NCI-H2196 (cell line): ENCODE measurements around the gene GSTM3.
"Not testable (repeated sequence)": the region's sequence is repeated elsewhere in the genome, so short reads cannot be mapped to it uniquely, and the experiment has no call there.

ENCODE experiments used
- DNase-seq: peaks from one replicate; lab custom pipeline; 2025; ENCODE audit not compliant: unreplicated experiment; lab: John Stamatoyannopoulos, UW

GSTM3 gene

DNA sequence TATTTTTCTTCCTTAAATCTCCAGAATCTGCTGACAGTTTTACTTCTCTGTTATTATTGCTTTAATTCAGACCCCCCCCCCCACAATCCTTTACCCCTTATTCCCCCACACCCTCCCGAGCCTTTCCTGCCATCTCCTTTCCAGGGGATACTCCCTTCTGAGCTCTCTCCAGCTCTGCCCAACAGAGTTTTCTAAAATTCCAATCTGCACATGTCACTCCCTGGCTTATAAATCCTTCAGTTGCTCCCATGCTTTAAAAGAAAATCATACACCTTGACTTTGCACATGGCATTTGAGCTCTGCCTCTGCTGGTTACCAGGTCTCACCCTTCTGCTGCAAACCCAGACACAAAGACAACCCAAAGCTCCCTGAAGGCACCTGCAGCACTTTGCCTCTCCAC is 34.6 kb upstream of the GSTM3 start:
- no peak for DNase-seq

DNA sequence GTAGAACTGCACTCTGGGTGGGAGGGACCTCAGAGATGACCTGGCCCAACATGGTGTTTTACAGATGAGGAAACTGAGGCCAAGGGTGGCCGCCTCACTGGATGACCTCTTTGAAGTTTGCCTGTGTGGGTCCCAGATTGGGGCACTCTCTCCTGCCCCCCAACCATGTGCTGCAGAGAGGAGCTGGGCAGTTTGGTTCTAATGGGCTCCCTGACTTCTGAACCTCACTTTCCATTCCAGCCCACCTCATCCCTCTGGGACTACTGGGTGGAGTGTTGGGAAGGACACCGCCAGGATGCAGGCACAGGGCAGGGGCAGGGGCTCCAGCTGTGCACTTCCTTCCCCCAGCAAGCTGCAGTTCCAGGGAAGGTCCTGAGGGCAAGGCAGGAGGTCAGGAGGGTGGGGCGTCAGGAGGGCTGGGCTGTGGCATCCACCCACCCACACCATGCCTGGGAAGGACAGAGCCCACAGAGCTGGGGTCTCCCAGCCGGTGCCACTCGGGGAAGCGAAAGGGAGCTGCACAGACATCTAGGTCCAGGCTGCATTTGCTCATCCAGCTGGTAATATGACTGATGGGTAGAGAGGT is 33.2 kb upstream of the GSTM3 start:
- no peak for DNase-seq

DNA sequence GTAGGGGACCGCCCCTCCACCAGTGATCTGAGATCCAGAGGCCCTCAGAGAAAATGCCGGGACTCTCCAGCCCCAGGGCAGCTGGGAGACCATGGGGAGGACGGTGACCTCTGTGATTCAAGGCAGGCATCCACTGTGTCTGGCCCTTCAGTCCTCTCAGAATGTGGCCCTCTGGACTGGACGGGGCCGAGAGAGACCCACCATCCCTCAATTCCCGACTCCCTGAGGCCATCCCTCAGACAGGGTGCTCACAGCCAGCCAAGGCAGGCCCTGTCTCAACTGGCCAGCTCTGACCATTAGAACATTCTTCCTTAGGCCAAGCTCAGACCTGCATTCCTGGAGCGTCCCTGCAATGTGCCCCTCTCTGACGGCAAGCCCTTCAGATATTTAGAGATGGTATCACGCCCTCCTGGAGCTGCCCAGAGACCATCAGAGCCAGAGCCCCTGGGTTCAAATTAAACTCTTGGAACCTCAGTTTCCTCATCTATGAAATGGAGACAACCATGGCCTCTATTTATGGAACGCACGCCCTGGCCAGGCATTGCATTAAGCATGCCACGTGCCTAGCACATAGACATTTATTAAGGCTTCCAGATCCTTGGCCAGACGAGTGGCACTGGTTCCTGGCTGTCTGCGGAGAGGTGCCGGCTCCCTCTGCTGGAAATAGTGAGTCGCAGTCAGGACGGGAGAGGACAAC is 32.5 kb upstream of the GSTM3 start:
- peak; percentile 89 for DNase-seq

DNA sequence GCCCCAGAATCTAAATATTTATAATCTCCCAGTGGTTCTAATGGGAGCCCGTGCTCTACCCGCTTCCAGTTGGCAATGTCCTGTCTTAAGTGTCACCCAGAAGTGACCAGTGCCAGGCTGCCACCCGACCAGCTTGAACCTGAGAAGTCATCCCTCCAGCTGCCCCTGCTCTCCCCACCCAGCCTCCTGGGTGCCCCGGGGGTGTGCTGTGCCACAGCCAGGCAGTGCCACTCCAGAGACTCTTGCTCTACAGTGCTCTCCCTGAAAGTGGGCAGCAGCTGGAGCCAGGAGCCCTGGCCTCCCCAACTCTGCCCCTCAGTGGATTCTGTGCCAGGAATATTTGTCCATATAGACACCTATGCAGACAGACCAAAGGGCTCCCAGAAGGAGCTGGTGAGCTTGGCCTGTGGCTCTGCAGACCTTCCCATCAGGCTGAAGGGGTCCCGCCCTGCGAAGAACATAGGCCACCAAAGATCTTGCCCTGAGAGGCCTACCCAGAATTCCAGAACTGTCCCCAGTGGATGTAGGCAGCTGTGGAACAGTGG is 31.9 kb upstream of the GSTM3 start:
- DNase-seq: no peak

DNA sequence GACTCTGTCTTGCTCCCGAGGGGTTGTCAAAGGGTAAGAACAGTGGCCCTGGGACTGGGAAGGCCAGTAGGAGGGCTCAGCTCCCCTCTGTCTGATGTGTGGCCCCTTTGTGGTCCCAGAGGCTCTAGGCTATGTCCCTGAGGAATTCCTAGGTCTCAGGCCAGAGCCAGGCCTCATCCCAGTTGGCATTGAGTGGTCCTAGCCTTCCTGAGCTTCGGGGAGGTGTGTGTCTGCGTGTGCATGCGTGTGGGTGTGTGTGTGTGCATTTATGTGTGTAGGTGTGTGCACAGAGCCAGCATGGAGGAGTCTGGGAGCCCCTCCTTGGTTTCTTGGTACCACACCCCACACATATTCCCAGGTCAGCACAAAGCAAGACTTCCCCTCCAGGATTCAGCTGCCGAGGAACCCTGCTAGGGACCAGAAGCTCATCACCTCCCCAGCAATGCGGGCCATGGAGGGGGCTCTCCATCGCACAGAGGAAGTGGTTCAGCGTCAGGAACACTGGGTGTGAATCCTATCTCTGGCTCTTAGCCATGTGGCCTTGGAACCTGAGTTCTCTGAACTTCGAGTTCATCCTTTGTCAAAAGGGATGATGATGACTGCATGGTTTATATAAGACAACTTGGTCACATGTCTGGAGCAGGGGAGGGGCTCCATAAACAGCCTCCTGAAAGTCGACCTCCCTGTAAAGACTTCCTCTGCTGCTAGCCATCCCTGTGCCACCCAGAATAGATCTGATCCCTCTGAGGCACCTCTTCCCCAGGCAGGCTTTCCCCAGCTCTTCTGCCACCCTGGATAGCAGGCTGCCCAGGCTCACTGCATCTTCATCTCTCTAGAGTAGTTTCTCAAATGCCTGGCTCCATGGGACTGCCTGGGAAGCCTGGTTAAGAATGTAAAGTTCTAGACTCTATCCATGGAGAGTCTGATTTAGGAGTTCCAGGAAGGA is 31.1 kb upstream of the GSTM3 start:
- no peak for DNase-seq

DNA sequence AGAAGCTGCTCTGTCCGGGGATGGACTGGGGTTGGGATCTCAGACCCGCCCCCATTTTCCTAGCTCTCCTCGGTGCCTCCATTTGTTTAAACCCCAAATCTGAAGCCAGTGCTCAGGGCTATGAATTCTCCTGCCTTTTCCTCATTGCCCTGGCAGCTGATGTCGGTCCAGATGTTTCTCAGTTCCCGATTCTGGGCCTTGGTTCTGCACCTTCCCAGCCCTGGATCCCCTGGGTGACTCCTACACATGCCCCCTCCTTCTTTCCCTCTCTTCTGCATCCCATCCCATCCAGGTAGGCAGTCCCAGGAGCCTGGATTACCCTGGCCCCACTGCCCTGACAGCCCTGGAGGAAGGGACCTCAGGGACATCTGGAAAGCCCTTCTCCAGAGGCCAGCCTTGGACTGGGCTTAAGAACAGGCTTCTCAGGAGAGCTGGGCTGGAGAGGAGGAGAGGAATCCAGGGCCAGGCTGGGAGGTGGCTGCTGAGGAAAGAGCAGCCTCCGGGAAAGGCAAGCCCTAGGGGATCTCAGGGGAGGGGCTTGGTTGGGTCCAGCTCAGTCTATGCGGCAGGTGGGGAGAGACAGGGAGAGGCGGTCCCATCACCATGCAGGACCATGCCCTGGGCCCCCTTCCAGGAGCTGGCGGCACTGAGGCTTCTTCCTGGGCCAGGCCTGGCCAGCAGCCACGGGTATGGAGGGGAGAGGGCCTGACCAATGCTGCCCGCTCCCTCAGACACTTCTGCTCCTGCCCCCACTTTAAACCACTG is 29.7 kb upstream of the GSTM3 start:
- no peak for DNase-seq

DNA sequence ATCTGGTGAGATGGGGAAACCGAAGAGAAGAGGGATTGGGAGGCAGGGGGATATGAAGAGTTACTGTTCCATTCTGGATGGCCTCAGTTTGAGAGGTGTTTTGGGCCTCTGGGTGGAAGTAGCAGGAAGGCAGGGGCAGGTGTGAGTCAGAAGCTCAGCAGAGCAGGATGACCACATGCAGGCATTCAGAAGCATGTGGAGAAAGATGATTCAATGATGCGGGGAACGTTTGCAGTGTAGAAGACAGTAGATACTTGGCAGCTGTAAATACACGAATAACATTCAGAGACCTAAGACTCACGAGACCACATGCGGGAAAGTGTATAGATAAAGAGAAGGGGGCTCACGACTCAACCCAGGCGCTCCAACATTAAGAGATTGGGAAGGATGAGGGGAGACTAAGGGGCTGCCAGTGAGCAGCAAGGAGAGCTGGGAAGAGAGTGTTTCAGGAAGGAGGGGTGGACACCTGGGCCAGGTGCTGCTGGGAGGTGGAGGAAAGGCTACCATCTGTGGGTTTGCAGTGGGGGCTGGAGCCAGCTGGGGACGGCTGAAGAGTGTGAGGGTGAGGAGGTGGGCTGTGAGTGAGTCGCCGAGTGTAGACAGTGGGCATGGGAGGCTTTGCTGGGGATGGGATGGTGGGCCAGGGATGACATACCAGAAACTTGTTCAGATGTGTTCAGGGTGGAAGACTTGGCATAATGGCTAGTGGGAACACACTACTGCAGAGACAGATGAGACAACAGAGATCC is 28.7 kb upstream of the GSTM3 start:
- no peak for DNase-seq

DNA sequence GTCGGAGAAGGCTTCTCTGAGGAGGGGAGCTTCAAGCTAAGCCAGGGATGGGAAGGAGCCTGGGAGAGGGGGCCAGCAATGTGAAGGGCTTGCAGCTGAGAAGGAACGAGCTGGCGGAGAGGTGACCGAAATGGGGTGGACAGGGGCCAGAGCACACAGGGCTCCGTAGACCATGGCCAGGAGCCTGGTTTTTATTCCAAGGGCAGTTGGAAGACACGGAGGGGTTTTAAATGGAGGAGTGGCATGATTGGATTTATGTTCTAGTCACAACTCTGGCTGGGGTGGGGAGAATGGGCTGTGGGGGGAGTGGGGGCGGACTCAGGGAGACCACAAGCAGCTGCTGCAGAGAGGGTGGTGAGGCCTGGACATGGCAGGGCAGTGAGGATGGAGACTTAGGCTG is 28.0 kb upstream of the GSTM3 start:
- no peak for DNase-seq

DNA sequence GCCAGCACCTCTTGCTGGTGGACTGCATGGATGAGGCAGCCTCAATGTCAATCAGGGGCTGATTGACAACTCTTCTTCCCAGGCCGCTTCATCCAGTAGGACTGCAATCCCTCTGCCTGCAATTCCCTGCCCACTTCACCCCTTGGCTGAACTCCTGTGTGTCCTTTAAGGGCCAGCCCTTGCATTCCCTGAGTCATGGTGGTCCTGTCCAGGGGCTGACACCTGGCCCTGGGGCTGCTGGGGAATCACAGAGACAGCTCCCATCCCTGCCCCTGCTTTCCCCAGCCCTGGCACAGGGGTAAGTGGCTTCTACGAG is 27.5 kb upstream of the GSTM3 start:
- DNase-seq: no peak

DNA sequence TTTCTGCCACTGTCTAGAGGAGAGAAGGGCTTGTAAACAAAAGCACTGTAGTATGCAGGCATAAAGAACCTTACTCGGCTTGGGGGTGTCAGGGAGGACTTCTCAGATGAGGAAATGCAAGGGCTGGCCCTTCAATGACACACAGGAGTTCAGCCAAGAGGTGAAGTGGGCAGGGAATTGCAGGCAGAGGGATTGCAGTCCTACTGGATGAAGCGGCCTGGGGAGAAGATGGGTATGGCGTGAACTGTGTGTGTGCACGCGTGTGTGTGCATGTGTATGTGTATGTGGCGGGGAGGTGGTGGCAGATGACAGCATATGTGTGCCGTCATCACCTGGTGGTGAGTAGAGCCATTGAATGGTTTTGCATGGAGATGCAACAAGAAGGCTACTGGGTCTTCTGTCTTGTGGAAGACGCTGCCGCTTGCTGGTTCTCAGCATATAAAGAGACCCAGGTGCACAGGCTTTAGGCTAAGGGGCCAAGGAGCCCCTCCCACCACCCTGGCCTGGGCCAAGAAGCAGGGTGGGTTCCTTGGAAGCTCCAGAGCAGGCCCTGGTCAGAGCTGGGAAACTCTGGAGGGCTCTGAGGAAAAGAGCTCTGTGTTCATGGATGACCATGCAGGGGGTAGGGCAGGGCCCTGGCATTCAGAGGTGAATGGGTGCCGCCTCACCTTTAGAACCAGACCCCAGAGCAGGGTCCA is 26.9 kb upstream of the GSTM3 start:
- no peak for DNase-seq

DNA sequence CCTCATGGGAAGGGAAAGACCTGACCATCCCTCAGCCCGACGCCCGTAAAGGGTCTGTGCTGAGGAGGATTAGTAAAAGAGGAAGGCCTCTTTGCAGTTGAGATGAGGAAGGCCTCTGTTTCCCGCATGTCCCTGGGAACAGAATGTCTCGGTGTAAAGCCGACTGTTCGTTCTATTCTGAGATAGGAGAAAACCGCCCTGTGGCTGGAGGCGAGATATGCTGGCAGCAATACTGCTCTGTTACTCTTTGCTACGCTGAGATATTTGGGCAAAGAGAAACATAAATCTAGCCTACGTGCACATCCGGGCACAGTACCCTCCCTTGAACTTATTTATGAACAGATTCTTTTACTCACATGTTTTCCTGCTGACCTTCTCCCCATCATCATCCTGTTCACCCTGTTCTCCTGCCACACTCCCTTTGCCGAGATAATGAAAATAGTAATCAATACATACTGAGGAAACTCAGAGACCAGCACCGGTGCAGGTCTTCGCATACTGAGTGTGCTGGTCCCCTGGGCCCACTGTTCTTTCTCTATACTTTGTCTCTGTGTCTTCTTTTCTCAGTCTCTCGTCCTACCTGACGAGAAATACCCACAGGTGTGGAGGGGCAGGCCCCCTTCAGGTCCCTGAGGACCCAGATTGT is 26.3 kb upstream of the GSTM3 start:
- DNase-seq: not testable (repeated sequence)

DNA sequence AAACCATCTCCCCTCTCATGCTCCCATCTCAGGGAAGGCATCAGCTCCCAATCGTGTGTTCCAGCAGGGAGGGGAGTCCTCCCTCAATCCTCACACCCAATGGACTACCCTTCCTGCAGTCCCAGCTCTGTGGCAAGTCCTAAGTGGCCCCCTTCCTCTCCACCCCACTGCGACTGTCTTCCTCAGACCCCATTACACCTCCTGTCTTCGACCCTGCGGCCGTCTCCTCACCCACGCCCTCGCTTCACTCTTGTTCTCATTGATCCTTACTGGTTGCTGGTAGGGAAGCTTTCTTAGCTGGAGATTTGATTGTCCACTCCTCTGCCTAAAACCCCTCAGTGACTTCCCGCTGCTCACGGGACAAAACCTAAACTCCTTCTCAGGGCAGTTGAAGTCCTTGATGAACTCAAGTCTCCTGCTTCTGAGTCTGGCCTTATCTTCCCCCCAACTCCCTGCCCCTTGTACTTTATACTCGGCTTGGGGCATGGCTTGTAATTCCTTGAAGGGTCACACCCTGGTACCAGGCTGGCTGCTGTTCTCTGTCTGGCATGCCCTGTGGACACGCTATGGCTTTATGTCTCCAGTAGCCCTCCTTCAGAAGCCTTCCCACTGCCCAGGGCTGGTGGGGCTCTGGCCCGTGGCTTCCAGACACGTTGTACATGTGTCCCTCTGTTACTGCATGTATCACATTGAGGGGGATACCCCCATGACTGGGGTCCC is 25.2 kb upstream of the GSTM3 start:
- DNase-seq: no peak

DNA sequence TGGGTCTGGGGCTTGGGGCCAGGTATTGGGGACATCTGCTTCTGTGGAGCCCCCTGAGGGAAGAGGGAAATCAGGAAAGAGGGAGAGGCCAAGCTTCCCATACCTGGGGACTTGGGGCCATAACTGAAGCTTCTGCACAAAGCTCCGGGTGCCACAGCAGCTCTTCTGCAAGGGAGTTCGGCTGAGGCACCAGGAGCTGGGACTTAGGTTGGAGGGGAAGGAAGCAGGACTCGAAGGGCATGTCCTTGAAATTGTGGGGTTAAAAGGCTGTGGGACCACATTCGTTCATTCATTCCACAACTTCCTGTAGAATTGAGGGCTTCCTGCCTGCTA is 24.6 kb upstream of the GSTM3 start:
- no peak for DNase-seq

DNA sequence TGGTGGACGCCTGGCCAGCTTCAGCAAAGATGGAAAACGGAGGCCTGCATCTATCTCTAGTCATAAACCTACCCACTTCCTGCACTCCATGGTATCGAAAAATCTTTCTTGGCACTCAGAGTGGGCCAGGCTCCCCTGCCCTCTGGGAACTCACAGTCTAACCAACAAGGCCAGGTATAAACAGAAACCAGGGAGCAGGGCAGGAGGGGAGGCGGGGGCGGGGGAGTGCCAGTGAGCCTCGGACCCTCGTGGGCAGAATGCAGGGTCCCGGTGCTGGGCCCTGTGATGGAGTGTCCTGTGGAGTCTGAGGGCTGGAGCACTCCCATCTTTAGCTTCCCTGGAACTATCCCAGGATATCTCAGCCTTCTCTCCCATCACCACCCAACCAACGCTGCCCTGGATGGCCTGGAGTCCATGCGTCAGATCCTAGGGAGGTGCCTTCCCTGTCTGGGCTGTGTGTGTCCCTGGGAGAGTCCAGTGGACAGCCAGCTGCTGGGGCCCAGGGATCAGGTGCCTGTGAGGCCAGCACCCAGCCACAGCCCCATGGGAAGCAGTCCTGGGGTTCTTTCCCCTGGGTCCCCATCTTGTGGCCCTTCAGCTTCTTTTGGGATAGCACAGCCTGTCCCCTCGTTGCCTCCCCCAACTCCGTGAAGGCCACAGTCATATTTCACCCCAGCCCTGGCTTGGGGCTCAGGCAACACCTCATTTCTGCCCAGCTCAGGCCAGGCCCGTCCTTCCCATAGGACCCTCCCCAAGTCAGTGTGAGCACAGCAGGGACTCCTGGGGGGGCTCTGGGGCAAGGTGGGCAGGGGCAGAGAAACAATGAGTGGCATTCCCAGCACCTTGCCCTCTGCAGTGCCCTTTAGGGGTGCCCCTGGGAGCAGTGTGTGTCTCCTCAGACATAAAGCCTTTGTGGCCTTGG is 24.0 kb upstream of the GSTM3 start:
- no peak for DNase-seq

DNA sequence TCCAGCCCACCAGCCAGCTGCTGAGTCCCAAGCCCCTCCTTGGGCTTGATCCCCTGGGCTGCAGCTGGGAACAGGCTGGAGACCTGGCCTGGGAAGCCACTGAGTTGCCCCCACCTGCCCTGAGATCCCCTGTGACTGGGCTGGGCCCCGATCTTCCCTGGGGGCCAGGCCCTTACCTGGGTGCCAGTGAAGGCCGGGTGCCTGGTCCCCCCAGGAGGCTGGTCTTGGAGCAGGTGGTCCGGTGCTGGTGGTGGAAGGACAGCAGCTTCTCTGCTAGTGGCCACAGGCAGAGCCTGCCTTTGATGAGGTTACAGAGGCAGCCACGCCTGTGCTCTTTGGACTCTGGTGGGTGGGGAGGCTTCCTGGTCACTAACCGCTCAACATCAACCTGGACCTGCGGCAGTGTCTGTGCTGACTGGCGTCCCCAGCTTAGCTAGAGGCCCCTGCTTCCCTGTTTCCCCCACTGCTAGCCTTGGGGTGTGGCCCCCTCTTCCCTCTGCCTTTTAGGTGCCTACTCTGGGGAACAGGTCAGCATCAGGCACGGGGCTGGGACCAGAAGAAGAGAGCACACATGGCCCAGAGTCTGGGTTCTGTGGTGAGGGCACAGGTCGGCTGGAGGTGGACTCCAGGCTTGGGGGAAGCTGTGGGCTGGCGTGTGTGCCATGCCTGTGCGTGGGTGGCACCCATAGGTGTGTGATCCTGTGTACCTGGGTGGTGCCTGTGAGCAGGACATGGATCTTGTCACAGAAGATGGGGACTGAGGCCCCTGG is 23.0 kb upstream of the GSTM3 start, which contains the start of gene EPS8L3:
EPS8L3 (minus strand) TSS at position 278 of the 770 bp plus-strand sequence. CDS start 2,174 bp downstream, outside the sequence.
- DNase-seq: no peak

DNA sequence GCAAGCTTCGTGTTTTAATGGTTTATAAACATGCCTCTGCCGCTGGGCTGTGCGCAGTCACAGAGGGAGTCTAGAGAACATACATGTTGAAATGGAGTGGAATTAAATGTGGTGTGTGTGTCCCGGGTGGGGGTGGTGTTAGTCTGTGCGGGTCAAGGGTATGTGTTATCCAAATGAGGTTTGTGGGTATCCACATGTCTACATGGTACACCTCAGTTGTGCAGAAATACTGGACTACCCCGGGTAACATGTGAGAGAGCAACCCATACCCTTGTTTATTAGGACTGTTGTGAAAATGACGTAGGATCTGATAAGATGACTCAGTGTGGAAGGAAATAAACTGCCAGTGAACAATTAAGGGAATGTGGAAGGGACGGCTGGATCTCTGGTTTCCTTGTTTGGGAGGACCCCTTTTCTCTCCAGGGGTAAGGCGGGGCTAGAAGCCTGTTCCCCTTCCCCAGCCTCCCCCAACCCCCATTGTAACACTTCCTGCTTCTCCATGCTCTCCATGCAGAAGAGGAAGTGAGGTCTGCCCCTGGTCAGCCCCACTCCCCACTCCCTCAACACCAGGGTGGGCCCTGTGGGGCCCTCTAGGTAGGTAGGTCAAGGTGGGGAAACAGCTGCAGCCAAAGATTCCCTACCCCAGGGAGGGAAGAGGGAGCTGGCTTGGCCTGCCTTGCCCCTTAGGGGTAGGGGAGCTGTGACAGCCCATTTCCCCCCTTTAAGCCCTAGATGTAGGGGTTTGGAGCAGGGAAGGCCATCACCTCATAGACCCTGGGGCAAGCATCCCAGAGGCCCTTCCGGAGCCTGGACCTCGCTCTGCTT is 22.2 kb upstream of the GSTM3 start:
- no peak for DNase-seq
